ENCODE results near the gene CARMIL3.
"Not testable (repeated sequence)": the region's sequence is repeated elsewhere in the genome, so short reads cannot be mapped to it uniquely, and the experiment has no call there.

Gene CARMIL3

GRCh38 chr14:24040692-24041091 is 11.1 kb upstream of the CARMIL3 start:
- DNase-seq (ENCODE audit: low read depth): no peak

- DNase-seq (ENCODE audit: low read depth): no peak
Observed at GRCh38 chr14:24042746-24043145, 9.1 kb upstream of the CARMIL3 start.

- not testable (repeated sequence) for DNase-seq (ENCODE audit: low read depth)
Observed at GRCh38 chr14:24049002-24049401, 2.8 kb upstream of the CARMIL3 start.

GRCh38 chr14:24050753-24051152 is 1.1 kb upstream of the CARMIL3 start:
- DNase-seq (ENCODE audit: low read depth): not testable (repeated sequence)

GRCh38 chr14:24051176-24051788 is 527 bp upstream of the CARMIL3 start:
- no peak for DNase-seq (ENCODE audit: low read depth)

- DNase-seq (ENCODE audit: low read depth): no peak
Observed at GRCh38 chr14:24052656-24053547, 1.1 kb downstream of the CARMIL3 start.

- DNase-seq (ENCODE audit: low read depth): no peak
Observed at GRCh38 chr14:24053548-24054323, 1.9 kb downstream of the CARMIL3 start.

GRCh38 chr14:24054324-24054641 is 2.5 kb downstream of the CARMIL3 start:
- DNase-seq (ENCODE audit: low read depth): no peak

- DNase-seq (ENCODE audit: low read depth): no peak
Observed at GRCh38 chr14:24054646-24055045, 2.8 kb downstream of the CARMIL3 start.

GRCh38 chr14:24055971-24056799 is 4.4 kb downstream of the CARMIL3 start:
- no peak for DNase-seq (ENCODE audit: low read depth)

- no peak for DNase-seq (ENCODE audit: low read depth)
Observed at GRCh38 chr14:24056800-24057184, 5.0 kb downstream of the CARMIL3 start.

- no peak for DNase-seq (ENCODE audit: low read depth)
Observed at GRCh38 chr14:24057271-24057670, 5.5 kb downstream of the CARMIL3 start.

- DNase-seq (ENCODE audit: low read depth): no peak
Observed at GRCh38 chr14:24057867-24058259, 6.1 kb downstream of the CARMIL3 start.

GRCh38 chr14:24058260-24058950 is 6.6 kb downstream of the CARMIL3 start:
- peak; percentile 61 for DNase-seq (ENCODE audit: low read depth)

- DNase-seq (ENCODE audit: low read depth): no peak
Observed at GRCh38 chr14:24058951-24059475, 7.2 kb downstream of the CARMIL3 start.

GRCh38 chr14:24059841-24060388 is 8.1 kb downstream of the CARMIL3 start:
- no peak for DNase-seq (ENCODE audit: low read depth)

GRCh38 chr14:24060443-24060842 is 8.6 kb downstream of the CARMIL3 start:
- DNase-seq (ENCODE audit: low read depth): no peak

- DNase-seq (ENCODE audit: low read depth): no peak
Observed at GRCh38 chr14:24060984-24061913, 9.4 kb downstream of the CARMIL3 start.

GRCh38 chr14:24062216-24062980 is 10.6 kb downstream of the CARMIL3 start:
- no peak for DNase-seq (ENCODE audit: low read depth)
